Immature natural killer cell (primary cell): ENCODE data around the gene SLC9A3. TPM values are rescaled to one million over a fixed set of nuclear protein-coding genes. Genes with fewer than 3 reads are reported as not detected.
"Not testable (repeated sequence)": the region's sequence is repeated elsewhere in the genome, so short reads cannot be mapped to it uniquely, and the experiment has no call there.

Experiments
- DNase-seq, 3 donors: peaks; one replicate each; pipeline ENCODE4 v3.0.0; 2022; ENCODE audit warnings: mixed read lengths in 1 of 3
- H3K27ac Mint-ChIP-seq, 6 donors: one replicate each; pipeline ENCODE4 v1.8.0; 2020; ENCODE audit warnings: mixed read lengths in 6 of 6, mild to moderate bottlenecking in 5 of 6, inconsistent platforms in 4 of 6, moderate library complexity in 3 of 6
- H3K27me3 Mint-ChIP-seq, 3 donors: one replicate each; pipeline ENCODE4 v1.8.0; 2020 to 2021; ENCODE audit warnings: low read depth in 3 of 3, mild to moderate bottlenecking in 3 of 3, mixed read lengths in 3 of 3, moderate library complexity in 3 of 3, inconsistent platforms in 1 of 3
- H3K36me3 Mint-ChIP-seq, 3 donors: one replicate each; pipeline ENCODE4 v1.8.0; 2020; ENCODE audit warnings: mixed read lengths in 3 of 3, inconsistent platforms in 2 of 3, mild to moderate bottlenecking in 2 of 3
- H3K4me1 Mint-ChIP-seq, 2 donors: one replicate each; pipeline ENCODE4 v1.8.0; 2020; ENCODE audit warnings: inconsistent platforms in 2 of 2, mild to moderate bottlenecking in 2 of 2, mixed read lengths in 2 of 2, moderate library complexity in 1 of 2
- H3K4me3 Mint-ChIP-seq, 5 donors: one replicate each; pipeline ENCODE4 v1.8.0; 2020; ENCODE audit warnings: mild to moderate bottlenecking in 5 of 5, mixed read lengths in 5 of 5, inconsistent platforms in 3 of 5, moderate library complexity in 3 of 5
- H3K9me3 Mint-ChIP-seq, 6 donors: one replicate each; pipeline ENCODE4 v1.8.0; 2020; ENCODE audit warnings: mild to moderate bottlenecking in 6 of 6, mixed read lengths in 6 of 6, inconsistent platforms in 4 of 6, moderate library complexity in 3 of 6
- polyA plus RNA-seq, 3 donors: library from polyadenylated mRNA; unstranded; fragments of 300-500 nt; fragmentation: Illumina TruSeq; gene quantifications; one replicate each; pipeline ENCODE4 v1.2.3, GENCODE V29; 2021

The SLC9A3 gene
- polyA plus RNA-seq, 3 donors from 2014 or later, result 0.66 to 1.7 (median 1.5) TPM

- H3K4me1 Mint-ChIP-seq, result no peaks in the 10 kb centered on the region
Observed at GRCh38 chr5:496028-496427, 28.2 kb downstream of the SLC9A3 start.

DNA sequence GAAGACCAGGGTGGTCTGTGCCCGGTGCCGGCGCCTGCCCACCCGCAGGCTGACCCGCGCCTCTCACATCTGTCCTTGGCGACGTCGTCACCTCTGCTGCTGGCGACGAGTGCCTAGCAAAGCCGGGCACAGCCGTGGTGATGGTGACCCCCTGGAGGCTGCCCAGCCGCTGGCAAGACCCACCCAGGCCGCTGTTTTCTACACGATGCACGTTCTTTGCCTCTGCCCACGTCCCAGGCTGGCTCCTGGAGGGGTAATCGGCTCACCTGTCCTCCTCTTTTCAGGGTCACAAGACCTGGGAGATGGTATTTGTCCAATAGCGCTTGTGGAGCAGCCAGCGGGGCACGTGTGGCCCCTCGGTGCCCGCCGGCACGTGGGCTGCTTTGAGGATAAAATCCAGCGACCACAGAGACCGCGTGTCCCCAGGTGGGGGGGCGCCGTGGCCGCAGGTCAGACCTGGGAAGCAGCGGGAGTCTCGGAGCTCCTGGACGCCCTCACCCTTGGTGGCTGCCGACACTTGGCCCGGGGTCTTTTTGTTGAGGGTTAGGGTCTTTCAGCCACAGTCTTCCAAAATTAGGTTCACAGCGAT, 29.5 kb downstream of the SLC9A3 start:
- no peak overlapping the region for H3K4me3 Mint-ChIP-seq
- H3K9me3 Mint-ChIP-seq, result no peaks in the 10 kb centered on the region
- H3K27ac Mint-ChIP-seq, result no peak overlapping the region
- no peaks in the 10 kb centered on the region for H3K36me3 Mint-ChIP-seq
- DNase-seq, result no peak
- H3K27me3 Mint-ChIP-seq, result peaks cover 0 to 3% (median 2%) of the 10 kb centered on the region in 3 donors
- no peaks in the 10 kb centered on the region for H3K4me1 Mint-ChIP-seq

More at GRCh38 chr5:496028-496427, 28.2 kb downstream of the SLC9A3 start:
- H3K27me3 Mint-ChIP-seq, result peaks cover 0 to 3% (median 2%) of the 10 kb centered on the region in 3 donors
- H3K9me3 Mint-ChIP-seq, result no peaks in the 10 kb centered on the region
- H3K4me3 Mint-ChIP-seq, result no peak overlapping the region
- no peak for DNase-seq
- H3K27ac Mint-ChIP-seq, result no peak overlapping the region
- no peaks in the 10 kb centered on the region for H3K36me3 Mint-ChIP-seq

DNA sequence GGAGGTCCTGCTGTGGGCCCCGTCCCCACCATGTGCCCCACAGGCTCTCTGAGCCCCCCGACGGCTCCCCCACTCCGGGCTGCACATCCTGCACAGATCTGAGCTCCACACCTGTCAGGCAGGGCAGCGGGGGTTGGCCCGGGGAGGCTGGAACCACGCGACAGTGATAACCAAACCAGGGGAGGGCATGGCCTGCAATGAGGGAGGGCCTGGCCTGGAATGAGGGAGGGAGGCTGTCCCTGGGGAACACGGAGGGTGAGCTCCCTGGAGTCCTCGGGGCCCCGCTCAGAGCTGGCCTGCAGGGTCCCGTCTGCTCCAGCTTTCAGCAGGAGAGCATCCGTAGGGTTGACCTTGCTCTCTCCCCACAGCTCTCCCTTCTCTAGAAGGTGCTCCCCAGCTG, 30.5 kb downstream of the SLC9A3 start:
- Mint-ChIP-seq H3K27me3 (peaks cover 0 to 3% (median 2%) of the 10 kb centered on the region in 3 donors), H3K9me3 (no peaks in the 10 kb centered on the region), H3K27ac (no peak overlapping the region), H3K4me3 (no peak overlapping the region), H3K4me1 (no peaks in the 10 kb centered on the region), H3K36me3 (no peaks in the 10 kb centered on the region)
- DNase-seq, result no peak

GRCh38 chr5:493119-493701, 31.0 kb downstream of the SLC9A3 start:
- Mint-ChIP-seq H3K4me3 (no peak overlapping the region), H3K27ac (no peak overlapping the region), H3K9me3 (no peaks in the 10 kb centered on the region), H3K36me3 (no peaks in the 10 kb centered on the region), H3K4me1 (no peaks in the 10 kb centered on the region), H3K27me3 (peaks cover 0 to 3% (median 2%) of the 10 kb centered on the region in 3 donors)
- DNase-seq, result no peak

GRCh38 chr5:492314-492893, 31.8 kb downstream of the SLC9A3 start:
- Mint-ChIP-seq H3K4me3 (no peak overlapping the region), H3K27me3 (peaks cover 0 to 3% (median 2%) of the 10 kb centered on the region in 3 donors), H3K36me3 (no peaks in the 10 kb centered on the region), H3K9me3 (no peaks in the 10 kb centered on the region), H3K4me1 (peaks cover 0 to 3% of the 10 kb centered on the region in 2 donors), H3K27ac (no peak overlapping the region)
- DNase-seq, result no peak

- Mint-ChIP-seq H3K9me3 (no peaks in the 10 kb centered on the region), H3K27ac (no peak overlapping the region), H3K4me3 (no peak overlapping the region), H3K27me3 (peaks cover 0 to 3% (median 0%) of the 10 kb centered on the region in 3 donors), H3K36me3 (no peaks in the 10 kb centered on the region), H3K4me1 (peaks cover 0 to 3% of the 10 kb centered on the region in 2 donors)
- DNase-seq, result no peak
Observed at GRCh38 chr5:491856-492155, 32.4 kb downstream of the SLC9A3 start.

- no peaks in the 10 kb centered on the region for H3K36me3 Mint-ChIP-seq
- no peaks in the 10 kb centered on the region for H3K9me3 Mint-ChIP-seq
- peaks cover 0 to 3% (median 1%) of the 10 kb centered on the region in 3 donors for H3K27me3 Mint-ChIP-seq
- H3K4me3 Mint-ChIP-seq, result no peak overlapping the region
- peaks cover 3 to 7% of the 10 kb centered on the region in 2 donors for H3K4me1 Mint-ChIP-seq
- DNase-seq, result no peak
- H3K27ac Mint-ChIP-seq, result no peak overlapping the region
Observed at GRCh38 chr5:491119-491855, 33.0 kb downstream of the SLC9A3 start.

GRCh38 chr5:490116-491106, 33.8 kb downstream of the SLC9A3 start:
- no peak for DNase-seq
- Mint-ChIP-seq H3K27ac (no peak overlapping the region), H3K9me3 (no peaks in the 10 kb centered on the region), H3K4me1 (peaks cover 12 to 13% of the 10 kb centered on the region in 2 donors), H3K27me3 (peaks cover 0 to 3% (median 2%) of the 10 kb centered on the region in 3 donors), H3K4me3 (no peak overlapping the region), H3K36me3 (no peaks in the 10 kb centered on the region)

- peaks cover 0 to 3% (median 2%) of the 10 kb centered on the region in 3 donors for H3K27me3 Mint-ChIP-seq
- H3K4me1 Mint-ChIP-seq, result peaks cover 15 to 19% of the 10 kb centered on the region in 2 donors
- H3K36me3 Mint-ChIP-seq, result no peaks in the 10 kb centered on the region
- DNase-seq, result no peak
- H3K9me3 Mint-ChIP-seq, result no peaks in the 10 kb centered on the region
- H3K27ac Mint-ChIP-seq, result no peak overlapping the region
- no peak overlapping the region for H3K4me3 Mint-ChIP-seq
Observed at GRCh38 chr5:489689-490080, 34.6 kb downstream of the SLC9A3 start.

- no peak overlapping the region for H3K4me3 Mint-ChIP-seq
- H3K4me1 Mint-ChIP-seq, result peaks cover 15 to 19% of the 10 kb centered on the region in 2 donors
- no peak for DNase-seq
- no peaks in the 10 kb centered on the region for H3K36me3 Mint-ChIP-seq
- H3K27me3 Mint-ChIP-seq, result peaks cover 0 to 3% (median 2%) of the 10 kb centered on the region in 3 donors
- no peak overlapping the region for H3K27ac Mint-ChIP-seq
- no peaks in the 10 kb centered on the region for H3K9me3 Mint-ChIP-seq
Observed at GRCh38 chr5:488744-489688, 35.2 kb downstream of the SLC9A3 start.

DNA sequence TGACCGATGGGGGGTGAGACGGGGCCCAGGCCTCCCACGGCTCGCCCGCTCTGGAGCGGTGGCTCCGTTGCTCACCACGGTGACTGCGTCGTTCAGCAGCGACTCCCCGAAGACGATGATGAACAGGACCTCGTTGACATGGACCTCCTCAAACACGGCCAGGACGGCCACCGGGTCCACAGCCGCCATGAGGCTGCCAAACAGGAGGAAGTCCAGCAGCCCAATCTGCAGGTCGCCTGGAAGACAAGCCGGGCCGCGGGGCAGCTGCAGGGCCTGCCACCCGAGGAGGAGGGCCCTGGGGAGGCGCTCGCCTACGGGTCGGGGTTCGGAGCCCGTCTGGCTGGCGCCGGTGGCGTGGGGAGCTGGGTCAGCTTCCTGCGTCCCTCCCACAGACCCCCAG, 36.0 kb downstream of the SLC9A3 start:
- Mint-ChIP-seq H3K36me3 (no peaks in the 10 kb centered on the region), H3K9me3 (no peaks in the 10 kb centered on the region), H3K4me3 (no peak overlapping the region), H3K4me1 (peaks cover 15 to 19% of the 10 kb centered on the region in 2 donors), H3K27ac (no peak overlapping the region), H3K27me3 (peaks cover 0 to 3% (median 2%) of the 10 kb centered on the region in 3 donors)
- DNase-seq, result no peak

DNA sequence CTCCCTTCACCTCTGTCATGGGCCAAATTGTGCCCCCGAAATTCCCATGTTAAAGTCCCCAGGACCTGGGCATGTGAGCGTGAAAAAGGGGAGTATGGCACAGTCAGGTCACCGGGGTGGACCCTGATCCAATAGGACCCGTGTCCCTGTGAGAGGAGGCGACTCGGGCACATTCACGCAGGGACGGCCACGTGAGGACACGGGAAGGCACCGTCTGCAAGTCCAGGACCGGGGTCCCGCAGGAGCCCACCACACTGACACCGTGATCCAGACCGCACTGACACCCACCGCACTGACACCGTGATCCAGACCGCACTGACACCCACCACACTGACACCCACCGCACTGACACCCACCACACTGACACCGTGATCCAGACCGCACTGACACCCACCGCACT, 37.7 kb downstream of the SLC9A3 start:
- DNase-seq, H3K36me3 Mint-ChIP-seq, H3K9me3 Mint-ChIP-seq, H3K27me3 Mint-ChIP-seq: not testable (repeated sequence)
- peaks cover 15 to 21% of the 10 kb centered on the region in 2 donors for H3K4me1 Mint-ChIP-seq
- H3K27ac Mint-ChIP-seq, result peak overlapping the region in 3 of 6 donors; percentile 48 to 75 (median 74)
- H3K4me3 Mint-ChIP-seq, result peak overlapping the region in 3 of 5 donors; percentile 35 to 57 (median 46)
